Activated CD8-positive, alpha-beta T cell treated with anti-CD3 and anti-CD28 coated beads for 36 hours (primary cell): Measurements from ENCODE around the gene ANKUB1. TPM values are rescaled to one million over a fixed set of nuclear protein-coding genes. Genes with fewer than 3 reads are reported as not detected.
"Not testable (repeated sequence)": the region's sequence is repeated elsewhere in the genome, so short reads cannot be mapped to it uniquely, and the experiment has no call there.

Experiments used
- ATAC-seq: fragments of 200-7000 bp; cut with Tn5 transposase; one replicate; pipeline ENCODE4 v1.10.0; 2021; ENCODE audit warnings: mild to moderate bottlenecking, moderate library complexity
- CTCF ChIA-PET: fragments of 350-600 bp; sonication (Branson Sonifier 250); formaldehyde crosslinking; loops from one replicate; lab custom pipeline; 2021; ENCODE audit warnings: antibody characterized with exemption; lab: Charles Lee
- POLR2A ChIA-PET: fragments of 350-600 bp; sonication (Branson Sonifier 250); formaldehyde crosslinking; loops from one replicate; lab custom pipeline; 2021; ENCODE audit warnings: antibody characterized with exemption; lab: Charles Lee
- DNase-seq: peaks from one replicate; pipeline ENCODE4 v3.0.0-alpha.2; 2020
- H3K27ac Mint-ChIP-seq: one replicate; pipeline ENCODE4 v1.8.0; 2021; ENCODE audit warnings: mild to moderate bottlenecking, mixed read lengths
- H3K27me3 Mint-ChIP-seq: one replicate; pipeline ENCODE4 v1.8.0; 2021; ENCODE audit warnings: mixed read lengths
- H3K36me3 Mint-ChIP-seq: one replicate; pipeline ENCODE4 v1.8.0; 2021; ENCODE audit warnings: low read depth, mixed read lengths
- H3K4me1 Mint-ChIP-seq: one replicate; pipeline ENCODE4 v1.8.0; 2021; ENCODE audit warnings: low read depth, mixed read lengths
- H3K4me3 Mint-ChIP-seq: one replicate; pipeline ENCODE4 v1.8.0; 2021; ENCODE audit warnings: mild to moderate bottlenecking, moderate library complexity, mixed read lengths
- H3K9me3 Mint-ChIP-seq: one replicate; pipeline ENCODE4 v1.8.0; 2021; ENCODE audit warnings: mixed read lengths
- CTCF ChIP-seq: fragments of 200-600 bp; IDR thresholded peaks from one replicate; pipeline ENCODE4 v1.8.0; 2022; ENCODE audit warnings: antibody characterized with exemption, mild to moderate bottlenecking
- intact Hi-C: fragments of 100-400 bp; cut with micrococcal nuclease; formaldehyde crosslinking; loops from one replicate; pipeline ENCODE4 v1.10.0; 2022
- total RNA-seq, 2 experiments: library from RNA; stranded (reverse); gene quantifications; one replicate each; pipeline ENCODE4 v1.2.3, GENCODE V29; 2021

ANKUB1 gene
- total RNA-seq, 2 experiments from 2014 or later, result not detected

- no peak for TF ChIP-seq CTCF
- CTCF ChIA-PET, result interaction anchor here (1.0 kb wide), 1 partner anchor 24 kb away, joined by 3 read pairs; no protein-coding TSS in a partner anchor
- Mint-ChIP-seq H3K27me3 (no peaks in the 10 kb centered on the region), H3K27ac (no peak overlapping the region), H3K4me1 (no peaks in the 10 kb centered on the region), H3K9me3 (peaks cover 47% of the 10 kb centered on the region), H3K36me3 (peaks cover 49% of the 10 kb centered on the region), H3K4me3 (no peak overlapping the region)
- POLR2A ChIA-PET, result no interaction called here
- ATAC-seq (no peak), DNase-seq (no peak)
- intact Hi-C loops, result no loop called here
These were observed 39.7 kb upstream of the ANKUB1 start for GRCh38 chr3:149832086-149832485.

GRCh38 chr3:149831321-149831720 is 39.0 kb upstream of the ANKUB1 start:
- Mint-ChIP-seq H3K27ac (no peak overlapping the region), H3K4me3 (no peak overlapping the region), H3K9me3 (peaks cover 43% of the 10 kb centered on the region), H3K4me1 (peaks cover 2% of the 10 kb centered on the region), H3K27me3 (no peaks in the 10 kb centered on the region), H3K36me3 (peaks cover 45% of the 10 kb centered on the region)
- DNase-seq (no peak), ATAC-seq (no peak)
- POLR2A ChIA-PET, result no interaction called here
- intact Hi-C loops, result no loop called here
- TF ChIP-seq CTCF, result no peak
- CTCF ChIA-PET, result interaction anchor here (1.0 kb wide), 1 partner anchor 23 kb away, joined by 3 read pairs; no protein-coding TSS in a partner anchor

GRCh38 chr3:149830902-149831301 is 38.5 kb upstream of the ANKUB1 start:
- ATAC-seq (no peak), DNase-seq (no peak)
- ChIA-PET CTCF (no interaction called here), POLR2A (no interaction called here)
- Mint-ChIP-seq H3K36me3 (peaks cover 45% of the 10 kb centered on the region), H3K9me3 (peaks cover 41% of the 10 kb centered on the region), H3K4me3 (no peak overlapping the region), H3K27ac (no peak overlapping the region), H3K27me3 (no peaks in the 10 kb centered on the region), H3K4me1 (peaks cover 6% of the 10 kb centered on the region)
- intact Hi-C loops, result no loop called here
- no peak for TF ChIP-seq CTCF

GRCh38 chr3:149829631-149830030 is 37.3 kb upstream of the ANKUB1 start:
- H3K27ac Mint-ChIP-seq, H3K27me3 Mint-ChIP-seq, H3K4me3 Mint-ChIP-seq, ATAC-seq, CTCF ChIA-PET, DNase-seq, intact Hi-C loops: not testable (repeated sequence)
- Mint-ChIP-seq H3K36me3 (peaks cover 36% of the 10 kb centered on the region), H3K4me1 (peaks cover 11% of the 10 kb centered on the region), H3K9me3 (peaks cover 34% of the 10 kb centered on the region)
- POLR2A ChIA-PET, result interaction anchor here (0.6 kb wide), 1 partner anchor 424 kb away, joined by 3 read pairs; no protein-coding TSS in a partner anchor

- peaks cover 35% of the 10 kb centered on the region for H3K36me3 Mint-ChIP-seq
- intact Hi-C loops, result no loop called here
- ChIA-PET POLR2A (no interaction called here), CTCF (no interaction called here)
- peaks cover 16% of the 10 kb centered on the region for H3K4me1 Mint-ChIP-seq
- no peak for ATAC-seq
- no peak for DNase-seq
- H3K9me3 Mint-ChIP-seq, result peaks cover 29% of the 10 kb centered on the region
- no peak overlapping the region for H3K4me3 Mint-ChIP-seq
- no peak overlapping the region for H3K27ac Mint-ChIP-seq
- no peak for TF ChIP-seq CTCF
- no peaks in the 10 kb centered on the region for H3K27me3 Mint-ChIP-seq
These were observed 36.0 kb upstream of the ANKUB1 start for GRCh38 chr3:149828390-149828789.
